ENCODE results near the gene GRK5.

- TF ChIP-seq, protein P1, sequence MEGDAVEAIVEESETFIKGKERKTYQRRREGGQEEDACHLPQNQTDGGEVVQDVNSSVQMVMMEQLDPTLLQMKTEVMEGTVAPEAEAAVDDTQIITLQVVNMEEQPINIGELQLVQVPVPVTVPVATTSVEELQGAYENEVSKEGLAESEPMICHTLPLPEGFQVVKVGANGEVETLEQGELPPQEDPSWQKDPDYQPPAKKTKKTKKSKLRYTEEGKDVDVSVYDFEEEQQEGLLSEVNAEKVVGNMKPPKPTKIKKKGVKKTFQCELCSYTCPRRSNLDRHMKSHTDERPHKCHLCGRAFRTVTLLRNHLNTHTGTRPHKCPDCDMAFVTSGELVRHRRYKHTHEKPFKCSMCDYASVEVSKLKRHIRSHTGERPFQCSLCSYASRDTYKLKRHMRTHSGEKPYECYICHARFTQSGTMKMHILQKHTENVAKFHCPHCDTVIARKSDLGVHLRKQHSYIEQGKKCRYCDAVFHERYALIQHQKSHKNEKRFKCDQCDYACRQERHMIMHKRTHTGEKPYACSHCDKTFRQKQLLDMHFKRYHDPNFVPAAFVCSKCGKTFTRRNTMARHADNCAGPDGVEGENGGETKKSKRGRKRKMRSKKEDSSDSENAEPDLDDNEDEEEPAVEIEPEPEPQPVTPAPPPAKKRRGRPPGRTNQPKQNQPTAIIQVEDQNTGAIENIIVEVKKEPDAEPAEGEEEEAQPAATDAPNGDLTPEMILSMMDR (IDR thresholded peaks at IDR 0.05; ENCODE audit: insufficient read depth, low read length, poor library complexity, severe bottlenecking): no peak
- no peak for TF ChIP-seq EZH2phosphoT487 (conservative IDR thresholded peaks at IDR 0.05; ENCODE audit: low read length)
These were observed 166.9 kb downstream of the GRK5 start for GRCh38 chr10:119374236-119374635.
